NCI-H510A (cell line): Measurements from ENCODE around the gene HIP1.
"Not testable (repeated sequence)": the region's sequence is repeated elsewhere in the genome, so short reads cannot be mapped to it uniquely, and the experiment has no call there.

Experiments
- DNase-seq: peaks from one replicate; lab custom pipeline; 2025; lab: John Stamatoyannopoulos, UW

HIP1 gene

GRCh38 chr7:75738604-75738974 is at the start of gene HIP1:
Gene HIP1, minus strand, starts transcription at chr7:75738941. Its CDS starts 21 bp downstream, at chr7:75738920.
- no peak for DNase-seq

GRCh38 chr7:75788154-75788847 is 49.6 kb upstream of the HIP1 start:
- not testable (repeated sequence) for DNase-seq

GRCh38 chr7:75783058-75783457 is 44.3 kb upstream of the HIP1 start:
- DNase-seq = not testable (repeated sequence)

- not testable (repeated sequence) for DNase-seq
These were observed 42.0 kb upstream of the HIP1 start for GRCh38 chr7:75780647-75781273.

- DNase-seq = not testable (repeated sequence)
These were observed 40.8 kb upstream of the HIP1 start for GRCh38 chr7:75779516-75779915.

- DNase-seq = not testable (repeated sequence)
These were observed 40.3 kb upstream of the HIP1 start for GRCh38 chr7:75779035-75779434.

- DNase-seq = no peak
These were observed 37.7 kb upstream of the HIP1 start for GRCh38 chr7:75776295-75776971.

GRCh38 chr7:75773958-75774357 is 35.2 kb upstream of the HIP1 start:
- not testable (repeated sequence) for DNase-seq

- no peak for DNase-seq
These were observed 33.6 kb upstream of the HIP1 start, which contains the start of gene CCL26 for GRCh38 chr7:75772081-75773077. Gene CCL26, minus strand, starts transcription at chr7:75772211. Its CDS starts 35 bp downstream, at chr7:75772176.

- DNase-seq = no peak
These were observed 32.5 kb upstream of the HIP1 start for GRCh38 chr7:75771224-75771623.

GRCh38 chr7:75762350-75762917 is 23.7 kb upstream of the HIP1 start:
- DNase-seq = peak; percentile 8

GRCh38 chr7:75761801-75762200 is 23.1 kb upstream of the HIP1 start:
- DNase-seq = not testable (repeated sequence)

GRCh38 chr7:75758491-75758890 is 19.8 kb upstream of the HIP1 start:
- no peak for DNase-seq

GRCh38 chr7:75757860-75758259 is 19.1 kb upstream of the HIP1 start:
- DNase-seq = no peak

GRCh38 chr7:75756991-75757676 is 18.4 kb upstream of the HIP1 start:
- no peak for DNase-seq

GRCh38 chr7:75756206-75756990 is 17.7 kb upstream of the HIP1 start:
- DNase-seq = no peak

- no peak for DNase-seq
These were observed 4.7 kb upstream of the HIP1 start for GRCh38 chr7:75743455-75743859.

GRCh38 chr7:75740846-75741497 is 2.2 kb upstream of the HIP1 start:
- DNase-seq = no peak
